ENCODE results near the gene RCAN2.
A peak's percentile ranks its signal among the peaks of the same experiment; 100 is the strongest.

Gene RCAN2

GRCh38 chr6:46491201-46491627 lies at the start of gene RCAN2:
TSS of gene RCAN2 (minus strand) at chr6:46491449.
- peak in 1 of 2 donors; percentile 13 for DNase-seq (ENCODE audit: low read depth in 2 of 2)

DNA sequence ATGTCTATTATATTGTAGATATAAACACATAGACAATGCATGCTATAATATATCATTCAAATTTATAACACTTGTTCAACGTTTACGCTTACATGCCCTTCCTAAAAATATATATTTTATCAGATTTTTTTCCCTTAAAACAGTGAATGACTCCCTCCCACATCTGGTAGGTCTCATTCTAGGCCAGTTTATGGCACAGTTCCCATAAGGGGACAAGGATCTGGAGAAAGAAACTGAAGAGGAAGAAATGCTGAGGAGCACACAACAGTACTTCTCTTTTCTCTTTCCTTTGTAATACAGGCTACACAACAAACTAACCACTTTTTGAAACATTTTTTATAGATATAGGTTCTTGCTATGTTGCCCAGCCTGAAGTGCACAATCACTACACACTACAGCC lies 48.6 kb upstream of the RCAN2 start:
- no peak for DNase-seq (ENCODE audit: low read depth in 2 of 2)

- no peak for DNase-seq (ENCODE audit: low read depth in 2 of 2)
These were observed 47.7 kb upstream of the RCAN2 start for GRCh38 chr6:46538800-46539480.

DNA sequence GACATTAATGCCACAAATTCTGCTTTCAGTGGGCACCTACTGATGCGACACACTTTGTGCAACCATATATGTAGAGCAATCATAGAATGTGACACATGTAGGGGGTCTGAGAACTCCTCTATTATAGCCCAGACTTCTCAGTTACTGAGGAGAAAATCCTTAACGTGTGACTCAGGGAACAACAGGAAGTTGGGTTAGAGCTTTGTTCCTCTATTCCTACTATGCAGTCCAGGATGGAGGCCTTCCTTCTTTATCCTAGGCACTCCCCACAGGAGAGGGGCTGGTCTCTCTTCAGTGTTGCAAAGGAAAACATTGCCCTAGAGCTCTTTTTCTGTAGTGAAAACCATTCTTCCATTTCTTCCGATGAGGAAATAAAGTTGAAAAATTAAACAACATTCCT lies 39.6 kb upstream of the RCAN2 start:
- no peak for DNase-seq (ENCODE audit: low read depth in 2 of 2)

DNA sequence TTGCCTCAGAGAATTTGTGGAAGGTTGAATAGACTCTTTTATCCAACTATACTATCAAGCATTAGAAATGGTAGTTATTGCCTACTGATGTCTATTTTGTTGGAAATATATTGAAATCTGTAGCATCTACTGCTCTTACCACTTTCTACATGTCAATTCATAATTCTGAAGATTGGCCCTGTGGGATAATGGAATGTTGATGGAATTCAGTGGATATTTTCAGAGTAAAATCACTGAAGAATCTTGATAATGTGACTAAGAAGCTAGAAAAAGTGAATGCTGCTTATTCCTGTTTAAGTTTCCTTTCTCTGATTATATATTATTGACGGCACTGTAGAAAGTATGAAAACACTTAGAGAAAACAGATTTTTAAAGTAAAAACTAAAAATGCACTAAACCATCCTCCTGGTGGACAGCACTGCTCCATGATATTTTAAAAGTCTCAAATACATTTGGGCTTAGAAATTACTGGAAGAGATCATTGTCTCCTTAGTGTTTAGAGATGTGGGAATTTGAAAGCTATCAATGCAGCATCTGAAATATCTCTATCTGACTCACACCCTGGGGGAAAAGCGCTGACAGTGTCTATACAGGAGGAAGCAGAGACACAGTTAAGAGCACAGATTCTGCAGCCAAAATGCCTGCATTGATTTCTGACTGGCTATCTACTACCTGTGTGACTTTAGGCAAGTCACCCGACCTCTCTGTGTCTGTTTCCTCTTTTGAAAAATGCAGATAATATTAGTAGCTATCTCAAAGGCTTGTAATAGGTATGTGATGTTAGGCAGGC lies 37.9 kb upstream of the RCAN2 start:
- no peak for DNase-seq (ENCODE audit: low read depth in 2 of 2)

DNA sequence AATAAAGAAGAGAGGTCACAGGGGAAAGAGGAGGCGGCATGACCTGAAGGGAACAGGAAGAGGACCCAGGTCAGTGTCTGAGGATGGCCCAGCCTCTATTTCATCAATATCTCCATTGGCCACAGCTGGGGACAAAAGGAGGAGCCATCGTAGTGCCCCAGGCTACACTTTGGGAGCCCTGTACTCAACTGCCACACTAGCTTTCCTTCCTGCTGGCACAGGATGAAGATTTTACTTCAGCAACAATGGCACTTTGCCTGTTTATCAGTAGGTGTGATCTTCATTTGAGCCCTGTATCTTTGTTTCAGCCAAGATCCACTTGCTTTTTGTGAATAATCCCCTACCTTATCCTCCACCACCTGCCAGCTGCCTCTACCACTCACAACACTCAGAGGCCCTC lies 35.4 kb upstream of the RCAN2 start:
- DNase-seq (ENCODE audit: low read depth in 2 of 2), result no peak

DNA sequence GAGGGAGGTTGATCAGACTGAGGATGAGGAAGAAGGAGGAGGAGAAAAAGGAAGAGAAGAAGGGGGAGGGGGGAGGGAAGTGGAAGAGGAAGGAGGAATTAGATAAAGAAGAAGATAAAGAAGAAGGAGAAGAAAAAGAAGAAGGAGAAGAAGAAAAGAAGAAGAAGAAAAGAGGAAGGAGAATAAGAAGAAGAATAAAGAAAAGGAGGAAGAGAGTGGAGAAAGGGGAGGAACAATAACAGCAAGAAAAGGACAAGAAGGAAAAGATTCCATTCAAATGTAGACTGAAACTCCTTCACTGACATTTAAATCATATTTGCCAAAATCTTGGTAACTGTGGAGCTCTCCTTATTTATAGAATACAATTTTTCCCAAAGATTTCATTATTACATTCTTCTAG lies 34.3 kb upstream of the RCAN2 start:
- no peak for DNase-seq (ENCODE audit: low read depth in 2 of 2)

GRCh38 chr6:46521464-46521971 lies 30.3 kb upstream of the RCAN2 start:
- DNase-seq (ENCODE audit: low read depth in 2 of 2), result no peak

- no peak for DNase-seq (ENCODE audit: low read depth in 2 of 2)
These were observed 26.0 kb upstream of the RCAN2 start for GRCh38 chr6:46517202-46517601.

DNA sequence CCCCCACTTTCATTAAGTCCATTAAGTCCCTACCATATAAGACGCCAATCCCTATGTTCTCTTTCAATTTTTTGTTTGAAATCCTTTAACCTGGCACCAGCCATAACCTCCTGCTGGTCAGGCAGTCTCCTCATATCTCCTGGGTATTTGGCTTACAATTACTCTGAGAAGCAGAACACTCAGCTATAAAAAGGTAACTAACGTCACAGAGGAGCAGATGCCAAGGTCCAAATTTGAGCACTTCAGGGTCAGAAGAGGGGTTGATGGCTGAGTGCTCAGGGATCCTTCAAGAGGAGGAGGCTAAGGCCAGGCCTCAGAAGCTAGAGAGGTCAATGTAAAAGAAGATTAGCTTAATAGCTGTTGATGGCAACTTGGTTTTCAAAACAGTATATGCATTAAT lies 22.3 kb upstream of the RCAN2 start:
- no peak for DNase-seq (ENCODE audit: low read depth in 2 of 2)

GRCh38 chr6:46511320-46511719 lies 20.1 kb upstream of the RCAN2 start:
- no peak for DNase-seq (ENCODE audit: low read depth in 2 of 2)

DNA sequence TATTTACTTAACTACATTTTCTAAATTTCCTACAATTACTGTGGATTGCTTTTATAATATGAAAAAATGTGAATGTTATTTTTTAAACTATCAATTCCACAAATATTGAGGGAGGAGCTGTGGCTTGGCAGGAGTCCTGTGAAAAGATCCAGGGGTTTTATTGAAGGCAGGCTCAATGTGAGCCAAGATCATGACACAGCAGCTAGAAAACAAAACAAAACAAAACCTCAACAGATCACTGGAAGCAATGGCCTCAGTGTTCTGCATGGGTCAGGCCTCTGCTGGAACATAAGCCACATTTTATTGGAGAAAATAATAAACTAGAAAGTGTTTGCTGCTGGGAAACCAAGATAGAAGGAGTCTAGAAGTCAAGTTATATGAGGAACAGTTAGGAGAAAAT lies 19.4 kb upstream of the RCAN2 start:
- DNase-seq (ENCODE audit: low read depth in 2 of 2), result no peak

DNA sequence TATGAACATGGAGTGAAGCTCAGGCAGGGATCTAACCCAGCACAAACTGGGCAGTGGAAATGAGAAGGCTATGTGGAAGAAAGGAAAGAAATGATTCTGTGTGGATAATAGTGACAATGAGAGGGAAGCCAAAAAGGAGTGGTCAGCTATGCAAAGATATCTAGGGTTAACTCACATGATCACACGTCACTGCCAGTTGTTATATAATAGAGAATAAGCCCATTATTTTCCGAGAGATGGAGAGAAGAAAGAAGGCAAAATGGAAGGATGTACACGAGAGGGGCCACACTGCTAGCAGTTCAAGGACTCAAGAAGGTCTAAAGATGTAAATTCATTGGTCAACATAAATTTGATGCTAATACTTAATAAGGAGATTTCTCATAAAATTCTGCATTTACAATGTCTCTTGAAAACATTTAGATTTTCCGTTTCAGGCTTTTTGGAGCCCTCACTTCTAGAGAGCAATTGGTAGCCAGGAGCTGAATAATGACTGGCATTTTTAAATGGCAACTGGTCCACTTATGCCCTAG lies 18.8 kb upstream of the RCAN2 start:
- no peak for DNase-seq (ENCODE audit: low read depth in 2 of 2)

DNA sequence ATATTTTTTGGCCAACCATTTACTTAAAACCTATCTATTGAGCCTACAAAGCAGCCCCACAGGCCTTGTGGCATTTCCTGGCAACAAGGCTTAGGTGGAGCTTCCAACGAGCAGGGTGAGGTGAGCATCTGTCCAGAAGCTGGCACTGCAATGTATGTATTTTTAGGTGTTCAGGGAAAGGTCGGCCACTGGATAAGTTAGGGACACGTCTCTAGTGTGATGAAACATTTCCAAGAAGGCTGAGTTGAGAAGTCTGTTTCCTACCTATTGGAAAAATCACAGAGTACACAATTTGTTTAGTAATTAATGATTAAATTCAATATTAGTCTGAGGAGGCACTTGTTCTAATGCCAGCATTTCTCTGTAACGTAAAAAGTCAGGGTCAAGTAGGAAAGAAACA lies 17.8 kb upstream of the RCAN2 start:
- no peak for DNase-seq (ENCODE audit: low read depth in 2 of 2)

DNA sequence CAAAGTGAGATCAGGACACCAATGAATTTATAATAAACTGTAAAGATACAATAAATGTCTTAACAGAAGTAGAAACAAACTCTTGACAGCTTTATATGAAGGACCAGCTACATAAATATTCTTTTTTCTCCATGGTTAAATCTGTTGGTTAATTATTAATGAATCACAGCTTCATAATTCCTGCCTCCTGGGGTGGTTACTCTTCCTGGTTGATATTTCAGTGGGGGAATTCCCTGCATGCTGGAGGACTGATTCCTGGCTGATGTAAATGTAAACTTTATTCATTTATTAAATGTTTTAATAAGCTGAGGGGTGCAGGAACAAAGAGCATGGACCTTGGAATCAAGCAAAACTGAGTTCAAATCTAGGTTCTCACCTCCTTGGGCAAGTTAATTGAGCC lies 16.2 kb upstream of the RCAN2 start:
- no peak for DNase-seq (ENCODE audit: low read depth in 2 of 2)

DNA sequence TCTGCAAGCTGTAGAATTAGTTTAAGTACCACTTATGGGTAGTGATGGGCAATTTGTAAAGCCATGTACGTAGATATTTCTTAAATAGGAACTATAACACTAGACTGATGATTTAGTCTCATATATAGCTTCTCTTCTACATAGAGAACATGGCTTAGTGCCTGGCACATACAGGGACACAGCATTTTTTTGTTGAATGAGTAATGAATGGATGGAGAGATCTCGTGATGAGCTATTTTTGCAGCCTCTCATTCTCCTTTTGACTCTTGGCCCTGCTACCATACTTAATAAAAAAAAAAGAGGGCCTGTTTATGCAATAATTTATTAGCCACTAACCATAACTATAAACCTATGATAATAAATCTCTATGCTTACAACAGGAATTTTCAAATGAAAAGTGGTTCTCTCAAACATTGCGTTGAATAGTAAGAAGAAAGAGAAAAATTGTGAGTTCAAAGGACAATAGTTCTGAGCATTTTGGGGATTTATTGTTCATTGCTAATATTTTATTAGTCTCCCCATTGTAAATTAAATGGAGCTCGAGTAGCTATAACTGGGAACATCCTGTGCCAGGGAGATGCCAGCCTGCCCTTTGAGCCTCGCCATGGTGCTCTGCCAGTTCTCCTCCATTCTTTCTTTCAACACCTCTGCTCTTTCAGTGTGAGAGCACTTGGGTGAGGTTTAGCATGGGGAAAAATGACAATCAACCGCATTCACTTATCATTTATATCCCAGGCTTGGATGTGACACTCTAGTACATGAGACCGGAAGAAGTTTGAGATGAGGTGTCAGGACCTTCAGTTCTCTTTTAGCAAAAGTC lies 14.7 kb upstream of the RCAN2 start:
- no peak for DNase-seq (ENCODE audit: low read depth in 2 of 2)

DNA sequence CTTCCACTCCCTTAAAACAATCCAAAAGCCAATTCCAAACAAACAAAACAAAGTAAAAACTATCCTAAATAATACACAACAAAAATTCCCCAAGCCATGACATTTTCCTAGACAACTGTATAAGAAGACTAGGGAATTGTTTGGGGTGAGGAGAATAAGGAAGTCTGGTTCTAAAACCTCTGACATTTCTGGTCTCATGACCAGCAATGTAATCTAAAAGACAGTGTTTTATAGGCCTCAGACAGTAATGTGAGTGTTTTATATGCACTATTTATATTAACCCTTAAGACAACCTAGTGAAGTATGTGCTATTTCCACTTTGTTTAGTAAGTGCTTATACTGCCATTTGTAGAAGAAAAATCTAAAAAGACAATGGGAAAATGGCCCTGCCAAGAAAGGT lies 13.0 kb upstream of the RCAN2 start:
- no peak for DNase-seq (ENCODE audit: low read depth in 2 of 2)

DNA sequence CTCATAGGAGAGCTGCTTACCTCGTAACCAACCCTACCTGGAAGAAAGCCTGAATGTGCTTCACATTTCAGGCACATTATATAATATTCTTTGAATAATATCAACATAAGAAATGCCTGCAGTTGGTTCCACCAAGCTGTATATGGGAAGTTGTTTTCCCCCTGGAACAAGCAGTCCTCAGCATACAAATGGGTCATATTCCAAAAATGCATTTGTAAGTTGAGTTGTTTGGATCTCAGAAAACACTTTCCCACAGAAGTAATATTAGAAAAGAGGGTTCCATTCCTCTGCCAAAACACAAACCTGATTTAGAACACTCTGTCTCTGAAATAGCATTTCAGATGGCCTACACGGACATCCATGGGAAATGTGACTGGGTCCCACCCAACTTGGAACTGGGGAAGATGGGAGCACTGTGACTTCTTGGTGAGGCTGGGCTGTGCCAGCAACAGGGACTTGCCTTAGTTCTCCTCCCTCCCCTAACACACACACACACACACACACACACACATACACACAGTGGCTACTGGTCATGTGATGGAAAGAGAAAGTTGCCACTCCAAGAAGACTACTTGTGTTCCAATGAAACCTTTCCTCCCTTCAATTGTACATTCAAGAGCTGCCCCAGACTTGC lies 11.4 kb upstream of the RCAN2 start:
- no peak for DNase-seq (ENCODE audit: low read depth in 2 of 2)

GRCh38 chr6:46501136-46502089 lies 10.2 kb upstream of the RCAN2 start:
- DNase-seq (ENCODE audit: low read depth in 2 of 2), result no peak

DNA sequence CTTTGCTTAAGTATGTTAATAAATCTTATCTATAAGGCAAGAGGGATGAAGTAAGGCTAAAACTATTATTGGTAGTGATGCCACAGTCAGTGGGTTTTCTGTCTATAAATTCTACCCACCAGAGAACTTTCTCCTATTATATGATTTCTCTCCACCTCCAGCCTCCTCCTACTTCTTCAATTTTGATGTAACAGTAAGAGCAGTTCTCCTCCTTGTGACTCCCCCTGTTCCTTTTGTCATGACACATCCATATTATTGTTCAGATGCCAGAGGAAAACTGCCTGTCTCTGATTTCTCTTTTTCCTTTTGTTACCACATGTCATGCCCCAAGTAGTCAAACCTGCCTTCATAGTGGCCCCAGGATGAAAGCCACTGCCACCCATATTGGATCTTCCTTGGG lies 9.1 kb upstream of the RCAN2 start:
- no peak for DNase-seq (ENCODE audit: low read depth in 2 of 2)

All from stimulated activated CD8-positive, alpha-beta memory T cell treated with anti-CD3 and anti-CD28 coated beads, Interleukin-2, amount 100 ng/mL, for 48 hours (primary cell).